Esophagus muscularis mucosa (tissue), 4 donors: ENCODE measurements around the gene GPC6. TPM values are rescaled to one million over a fixed set of nuclear protein-coding genes. Genes with fewer than 3 reads are reported as not detected.

ENCODE experiments used
- DNase-seq: peaks from one replicate; pipeline ENCODE4 v3.0.0-alpha.2; 2017; ENCODE audit errors: extremely low spot score
- H3K27ac ChIP-seq, 4 donors: fragments of 200-600 bp; sonication (generic); replicated peaks in 1 of 4; 1 replicate in 3 of 4; 2 replicates in 1 of 4; pipeline ENCODE4 v1.5.1; 2016 to 2019; ENCODE audit warnings: mild to moderate bottlenecking in 1 of 4
- H3K27me3 ChIP-seq, 4 donors: fragments of 200-600 bp; sonication (generic); one replicate each; pipeline versions ENCODE4 v1.5.1 to v1.6.0; 2016 to 2019
- H3K36me3 ChIP-seq, 4 donors: fragments of 200-600 bp; sonication (generic); one replicate each; pipeline ENCODE4 v1.5.1; 2016 to 2019
- H3K4me1 ChIP-seq, 4 donors: fragments of 200-600 bp; sonication (generic); one replicate each; pipeline ENCODE4 v1.5.1; 2016 to 2019
- H3K4me3 ChIP-seq, 4 donors: fragments of 200-600 bp; sonication (generic); 1 replicate in 2 of 4; 2 replicates in 2 of 4; pipeline ENCODE4 v1.5.1; 2016 to 2019; ENCODE audit warnings: mild to moderate bottlenecking in 4 of 4, moderate library complexity in 1 of 4
- H3K9me3 ChIP-seq, 4 donors: fragments of 200-600 bp; sonication (generic); 1 replicate in 3 of 4; 2 replicates in 1 of 4; pipeline ENCODE4 v1.5.1; 2016 to 2019
- EP300 ChIP-seq: sonication (generic); formaldehyde crosslinking; IDR thresholded peaks from one replicate; pipeline ENCODE4 v1.6.1; 2017; ENCODE audit warnings: antibody characterized with exemption
- POLR2A ChIP-seq: fragments of 450-650 bp; IDR thresholded peaks from one replicate; pipeline ENCODE4 v1.6.1; 2017; ENCODE audit warnings: antibody characterized with exemption, moderate library complexity, mild to moderate bottlenecking, low read depth
- POLR2AphosphoS5 ChIP-seq, 2 donors: sonication (generic); formaldehyde crosslinking; IDR thresholded peaks; one replicate each; pipeline ENCODE4 v1.6.1; 2017; ENCODE audit warnings: antibody characterized with exemption in 2 of 2
- WGBS: methylation state at CpG from one replicate; pipeline ENCODE4 v1.1.5; 2018; 5-methylcytosine and 5-hydroxymethylcytosine counted together
- intact Hi-C: fragments of 100-400 bp; cut with DNase I; formaldehyde crosslinking; loops from one replicate; pipeline ENCODE4 v1.15.1; 2023
- total RNA-seq, 4 donors: library from RNA; depleted of rRNA; stranded (reverse); fragments of >200 nt; gene quantifications; one replicate each; pipeline versions ENCODE4 v1.1.0 to v1.2.1, GENCODE V29; 2016
- TF ChIP-seq, protein P1 (sequence below), 3 experiments: fragments of 200-600 bp in 2 of 3; fragments of 450-650 bp in 1 of 3; sonication (generic) in 2 of 3; IDR thresholded peaks; one replicate each; pipeline ENCODE4 v1.5.1; 2017 to 2019; ENCODE audit warnings: antibody characterized with exemption in 3 of 3, mild to moderate bottlenecking in 2 of 3, moderate library complexity in 1 of 3

GPC6 gene
- total RNA-seq, 4 donors from 2014 or later = 6.5 to 17.2 (median 13.5) TPM

- intact Hi-C loops = no loop called here
- TF ChIP-seq POLR2A (no peak), POLR2AphosphoS5 (IDR thresholded peaks at IDR 0.05) (no peak), EP300 (no peak)
- TF ChIP-seq, protein P1, sequence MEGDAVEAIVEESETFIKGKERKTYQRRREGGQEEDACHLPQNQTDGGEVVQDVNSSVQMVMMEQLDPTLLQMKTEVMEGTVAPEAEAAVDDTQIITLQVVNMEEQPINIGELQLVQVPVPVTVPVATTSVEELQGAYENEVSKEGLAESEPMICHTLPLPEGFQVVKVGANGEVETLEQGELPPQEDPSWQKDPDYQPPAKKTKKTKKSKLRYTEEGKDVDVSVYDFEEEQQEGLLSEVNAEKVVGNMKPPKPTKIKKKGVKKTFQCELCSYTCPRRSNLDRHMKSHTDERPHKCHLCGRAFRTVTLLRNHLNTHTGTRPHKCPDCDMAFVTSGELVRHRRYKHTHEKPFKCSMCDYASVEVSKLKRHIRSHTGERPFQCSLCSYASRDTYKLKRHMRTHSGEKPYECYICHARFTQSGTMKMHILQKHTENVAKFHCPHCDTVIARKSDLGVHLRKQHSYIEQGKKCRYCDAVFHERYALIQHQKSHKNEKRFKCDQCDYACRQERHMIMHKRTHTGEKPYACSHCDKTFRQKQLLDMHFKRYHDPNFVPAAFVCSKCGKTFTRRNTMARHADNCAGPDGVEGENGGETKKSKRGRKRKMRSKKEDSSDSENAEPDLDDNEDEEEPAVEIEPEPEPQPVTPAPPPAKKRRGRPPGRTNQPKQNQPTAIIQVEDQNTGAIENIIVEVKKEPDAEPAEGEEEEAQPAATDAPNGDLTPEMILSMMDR (IDR thresholded peaks at IDR 0.05) = no peak
- 88% methylated on average over 6 of the region's 6 CpGs for WGBS
- Histone ChIP-seq H3K4me1 (no peaks in the 10 kb centered on the region), H3K27ac (no peak overlapping the region), H3K9me3 (no peaks in the 10 kb centered on the region), H3K27me3 (no peaks in the 10 kb centered on the region), H3K4me3 (no peak overlapping the region), H3K36me3 (no peaks in the 10 kb centered on the region)
- no peak for DNase-seq
Measured at GRCh38 chr13:93539914-93540313, 313.3 kb downstream of the GPC6 start.

DNA sequence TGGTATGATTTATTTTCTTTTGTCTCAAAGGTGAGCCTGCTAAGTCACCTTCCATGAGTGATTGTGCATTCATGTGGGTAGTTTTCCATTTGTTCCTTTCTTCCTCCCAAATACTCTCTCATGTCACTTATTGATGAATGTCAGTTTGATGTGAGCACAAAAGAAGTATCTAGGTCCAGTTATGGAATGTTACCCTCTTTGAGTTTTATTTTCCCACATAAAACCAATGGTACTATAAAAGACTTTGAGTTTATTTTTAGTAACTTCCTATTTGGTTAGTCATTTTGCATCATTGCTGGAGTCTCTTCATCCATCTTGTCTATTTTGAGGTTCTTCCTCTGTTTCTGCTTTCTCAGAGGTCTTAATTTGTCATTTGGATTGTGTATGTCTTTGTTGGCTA lies 321.3 kb downstream of the GPC6 start:
- no peak for DNase-seq
- Histone ChIP-seq H3K4me1 (no peaks in the 10 kb centered on the region), H3K36me3 (no peaks in the 10 kb centered on the region), H3K9me3 (no peaks in the 10 kb centered on the region), H3K27ac (no peak overlapping the region), H3K27me3 (no peaks in the 10 kb centered on the region), H3K4me3 (no peak overlapping the region)
- TF ChIP-seq, protein P1 (IDR thresholded peaks at IDR 0.05) = no peak
- no peak for TF ChIP-seq POLR2AphosphoS5 (IDR thresholded peaks at IDR 0.05)
- intact Hi-C loops = no loop called here

GRCh38 chr13:93549326-93550005 lies 322.9 kb downstream of the GPC6 start:
- Histone ChIP-seq H3K4me3 (no peak overlapping the region), H3K36me3 (no peaks in the 10 kb centered on the region), H3K27ac (no peak overlapping the region), H3K27me3 (no peaks in the 10 kb centered on the region), H3K4me1 (no peaks in the 10 kb centered on the region), H3K9me3 (no peaks in the 10 kb centered on the region)
- DNase-seq = no peak
- TF ChIP-seq, protein P1 (IDR thresholded peaks at IDR 0.05) = no peak
- TF ChIP-seq POLR2AphosphoS5 (IDR thresholded peaks at IDR 0.05) (no peak), EP300 (no peak), POLR2A (no peak)
- intact Hi-C loops = no loop called here
- 75% methylated on average over 4 of the region's 4 CpGs for WGBS

DNA sequence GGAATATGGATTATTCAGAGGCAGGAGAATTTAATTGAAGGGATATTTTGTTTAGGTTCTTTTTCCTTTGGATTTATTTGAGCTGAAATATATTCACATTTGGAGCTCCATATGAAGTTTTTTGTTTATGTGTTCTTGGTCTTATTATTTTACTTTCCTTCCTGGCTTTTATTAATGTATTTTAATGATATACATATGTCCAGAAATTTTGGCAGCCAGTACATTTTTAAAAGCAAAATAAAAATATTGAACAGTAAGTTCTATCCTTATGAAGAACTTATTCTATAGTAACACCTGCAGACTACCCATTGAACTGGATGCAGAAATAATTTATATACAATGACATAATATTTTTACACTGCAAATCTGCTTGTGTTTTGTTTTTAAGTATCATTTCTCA lies 323.6 kb downstream of the GPC6 start:
- TF ChIP-seq POLR2AphosphoS5 (IDR thresholded peaks at IDR 0.05) (no peak), EP300 (no peak), POLR2A (no peak)
- TF ChIP-seq, protein P1 (IDR thresholded peaks at IDR 0.05) = no peak
- no peak overlapping the region for H3K27ac ChIP-seq
- DNase-seq = no peak
- intact Hi-C loops = no loop called here
- H3K4me1 ChIP-seq = no peaks in the 10 kb centered on the region
- H3K36me3 ChIP-seq = no peaks in the 10 kb centered on the region
- H3K27me3 ChIP-seq = no peaks in the 10 kb centered on the region
- H3K4me3 ChIP-seq = no peak overlapping the region
- no peaks in the 10 kb centered on the region for H3K9me3 ChIP-seq

GRCh38 chr13:93552596-93552995 lies 326.0 kb downstream of the GPC6 start:
- H3K27ac ChIP-seq = no peak overlapping the region
- H3K27me3 ChIP-seq = no peaks in the 10 kb centered on the region
- H3K4me3 ChIP-seq = no peak overlapping the region
- intact Hi-C loops = no loop called here
- H3K36me3 ChIP-seq = no peaks in the 10 kb centered on the region
- H3K9me3 ChIP-seq = no peaks in the 10 kb centered on the region
- TF ChIP-seq POLR2A (no peak), EP300 (no peak), POLR2AphosphoS5 (IDR thresholded peaks at IDR 0.05) (no peak)
- TF ChIP-seq, protein P1 (IDR thresholded peaks at IDR 0.05) = no peak
- no peak for DNase-seq
- no peaks in the 10 kb centered on the region for H3K4me1 ChIP-seq
